GM19468 (cell line): ENCODE data around the gene NFS1.
"Not testable (repeated sequence)": the region's sequence is repeated elsewhere in the genome, so short reads cannot be mapped to it uniquely, and the experiment has no call there.

ENCODE experiments used
- ATAC-seq: cut with Tn5 transposase; IDR thresholded peaks from one replicate; pipeline ENCODE4 v1.9.1; 2021; ENCODE audit warnings: mild to moderate bottlenecking, moderate library complexity, moderate number of reproducible peaks; ENCODE audit not compliant: unreplicated experiment; ENCODE audit errors: extremely low read depth

Gene NFS1

GRCh38 chr20:35729836-35730582 lies 30.9 kb upstream of the NFS1 start:
- ATAC-seq = no peak

GRCh38 chr20:35729283-35729807 lies 30.2 kb upstream of the NFS1 start:
- ATAC-seq = no peak

GRCh38 chr20:35726842-35727711 lies 27.9 kb upstream of the NFS1 start:
- no peak for ATAC-seq

- no peak for ATAC-seq
Observed at GRCh38 chr20:35724321-35725230, 25.4 kb upstream of the NFS1 start.

- ATAC-seq = not testable (repeated sequence)
Observed at GRCh38 chr20:35723652-35724320, 24.6 kb upstream of the NFS1 start.

GRCh38 chr20:35723275-35723639 lies 24.1 kb upstream of the NFS1 start:
- not testable (repeated sequence) for ATAC-seq

GRCh38 chr20:35721621-35722020 lies 22.5 kb upstream of the NFS1 start:
- no peak for ATAC-seq

- no peak for ATAC-seq
Observed at GRCh38 chr20:35721219-35721618, 22.1 kb upstream of the NFS1 start.

GRCh38 chr20:35720165-35721123 lies 21.3 kb upstream of the NFS1 start:
- ATAC-seq = no peak

- no peak for ATAC-seq
Observed at GRCh38 chr20:35719717-35720116, 20.6 kb upstream of the NFS1 start.

- ATAC-seq = no peak
Observed at GRCh38 chr20:35718972-35719635, 20.0 kb upstream of the NFS1 start.

GRCh38 chr20:35718321-35718720 lies 19.2 kb upstream of the NFS1 start:
- ATAC-seq = not testable (repeated sequence)

- ATAC-seq = no peak
Observed at GRCh38 chr20:35716330-35716729, 17.2 kb upstream of the NFS1 start.

GRCh38 chr20:35715652-35716051 lies 16.5 kb upstream of the NFS1 start:
- ATAC-seq = no peak

- no peak for ATAC-seq
Observed at GRCh38 chr20:35714127-35714526, 15.0 kb upstream of the NFS1 start.

GRCh38 chr20:35713120-35713519 lies 14.0 kb upstream of the NFS1 start:
- ATAC-seq = not testable (repeated sequence)

- ATAC-seq = no peak
Observed at GRCh38 chr20:35711588-35712209, 12.5 kb upstream of the NFS1 start.
